BLaER1 treated with 17β-estradiol and CSF1 and Interleukin-3, amounts not matched to agents 10 nM and 100 nM (cell line): Measurements from ENCODE around the gene HDAC1.
A peak's percentile ranks its signal among the peaks of the same experiment; 100 is the strongest.

Experiments used
- H3K27ac ChIP-seq, 11 experiments: shearing (Covaris generic); formaldehyde crosslinking; 2 replicates each; pipeline ENCODE4 v1.8.1; 2022
- H3K27me3 ChIP-seq, 11 experiments: shearing (Covaris generic); formaldehyde crosslinking; 2 replicates each; pipeline ENCODE4 v1.8.1; 2022
- H3K36me3 ChIP-seq, 11 experiments: shearing (Covaris generic); formaldehyde crosslinking; 2 replicates each; pipeline ENCODE4 v1.8.1; 2022
- H3K4me1 ChIP-seq, 10 experiments: shearing (Covaris generic); formaldehyde crosslinking; 2 replicates each; pipeline ENCODE4 v1.8.1; 2022
- H3K4me2 ChIP-seq, 11 experiments: shearing (Covaris generic); formaldehyde crosslinking; 2 replicates each; pipeline ENCODE4 v1.8.1; 2022
- H3K4me3 ChIP-seq, 10 experiments: shearing (Covaris generic); formaldehyde crosslinking; 2 replicates each; pipeline ENCODE4 v1.8.1; 2022
- H3K9ac ChIP-seq, 11 experiments: shearing (Covaris generic); formaldehyde crosslinking; 2 replicates each; pipeline ENCODE4 v1.8.1; 2022
- H3K9me3 ChIP-seq, 11 experiments: shearing (Covaris generic); formaldehyde crosslinking; replicated peaks in 1 of 11; 2 replicates each; pipeline ENCODE4 v1.8.1; 2022
- H4K20me1 ChIP-seq, 11 experiments: shearing (Covaris generic); formaldehyde crosslinking; 2 replicates each; pipeline ENCODE4 v1.8.1; 2022
- Cebpa-rat ChIP-seq, 11 experiments: shearing (Covaris generic); IDR thresholded peaks; 2 replicates each; pipeline ENCODE4 v1.8.1; 2022

The HDAC1 gene

GRCh38 chr1:32367912-32368635 lies 76.2 kb downstream of the HDAC1 start:
- peaks cover 73 to 100% (median 84%) of the 10 kb centered on the region in 11 experiments for H3K36me3 ChIP-seq
- peaks cover 32 to 83% (median 71%) of the 10 kb centered on the region in 11 experiments; a peak in 21 of 22 replicates for H4K20me1 ChIP-seq
- H3K27me3 ChIP-seq, result peaks cover 0 to 7% (median 1%) of the 10 kb centered on the region in 11 experiments; a peak in 11 of 22 replicates
- no peak for TF ChIP-seq Cebpa-rat (IDR thresholded peaks at IDR 0.05)
- no peaks in the 10 kb centered on the region for H3K9me3 ChIP-seq
- H3K27ac ChIP-seq, result no peak overlapping the region
- H3K4me2 ChIP-seq, result no peak overlapping the region
- peaks cover 14 to 44% (median 36%) of the 10 kb centered on the region in 10 experiments; a peak in 19 of 20 replicates for H3K4me1 ChIP-seq
- H3K9ac ChIP-seq, result no peak overlapping the region; a peak in 1 of 22 replicates
- H3K4me3 ChIP-seq, result no peak overlapping the region

GRCh38 chr1:32372149-32372756 lies 80.4 kb downstream of the HDAC1 start:
- TF ChIP-seq Cebpa-rat (IDR thresholded peaks at IDR 0.05), result no peak
- Histone ChIP-seq H3K27ac (no peak overlapping the region), H3K4me2 (peak overlapping the region in 9 of 11 experiments; percentile 17 to 62 (median 45); a peak in 18 of 22 replicates), H3K27me3 (no peaks in the 10 kb centered on the region), H3K4me1 (peaks cover 0 to 21% (median 17%) of the 10 kb centered on the region in 10 experiments; a peak in 17 of 20 replicates), H4K20me1 (peaks cover 22 to 87% (median 55%) of the 10 kb centered on the region in 11 experiments; a peak in 21 of 22 replicates), H3K9ac (peak overlapping the region in 2 of 11 experiments; percentile 3 to 27; a peak in 2 of 22 replicates), H3K36me3 (peaks cover 84 to 100% (median 91%) of the 10 kb centered on the region in 11 experiments), H3K4me3 (no peak overlapping the region), H3K9me3 (no peaks in the 10 kb centered on the region)

- H3K9me3 ChIP-seq, result no peaks in the 10 kb centered on the region
- peak overlapping the region in 1 of 11 experiments; percentile 40; a peak in 3 of 22 replicates for H3K9ac ChIP-seq
- no peak overlapping the region for H3K4me3 ChIP-seq
- H3K36me3 ChIP-seq, result peaks cover 84 to 100% (median 91%) of the 10 kb centered on the region in 11 experiments
- peaks cover 0 to 21% (median 17%) of the 10 kb centered on the region in 10 experiments; a peak in 17 of 20 replicates for H3K4me1 ChIP-seq
- no peak overlapping the region for H3K4me2 ChIP-seq
- no peak overlapping the region for H3K27ac ChIP-seq
- H4K20me1 ChIP-seq, result peaks cover 22 to 86% (median 52%) of the 10 kb centered on the region in 11 experiments; a peak in 21 of 22 replicates
- no peak for TF ChIP-seq Cebpa-rat (IDR thresholded peaks at IDR 0.05)
- H3K27me3 ChIP-seq, result no peaks in the 10 kb centered on the region
Measured at GRCh38 chr1:32373996-32374592, 82.2 kb downstream of the HDAC1 start.

GRCh38 chr1:32376199-32376598 lies 84.3 kb downstream of the HDAC1 start:
- Histone ChIP-seq H3K27ac (no peak overlapping the region), H3K9me3 (no peaks in the 10 kb centered on the region), H3K9ac (no peak overlapping the region), H4K20me1 (peaks cover 22 to 69% (median 41%) of the 10 kb centered on the region in 11 experiments; a peak in 21 of 22 replicates), H3K4me1 (peaks cover 16 to 24% (median 19%) of the 10 kb centered on the region in 10 experiments; a peak in 19 of 20 replicates), H3K4me2 (no peak overlapping the region), H3K36me3 (peaks cover 86 to 100% (median 91%) of the 10 kb centered on the region in 11 experiments), H3K27me3 (no peaks in the 10 kb centered on the region), H3K4me3 (no peak overlapping the region)
- TF ChIP-seq Cebpa-rat (IDR thresholded peaks at IDR 0.05), result no peak

- Histone ChIP-seq H3K9ac (no peak overlapping the region), H3K4me1 (peaks cover 5 to 17% (median 7%) of the 10 kb centered on the region in 10 experiments; a peak in 19 of 20 replicates), H4K20me1 (peaks cover 13 to 54% (median 26%) of the 10 kb centered on the region in 11 experiments; a peak in 20 of 22 replicates), H3K9me3 (no peaks in the 10 kb centered on the region), H3K4me2 (no peak overlapping the region), H3K4me3 (no peak overlapping the region), H3K27ac (no peak overlapping the region), H3K36me3 (peaks cover 93 to 100% (median 100%) of the 10 kb centered on the region in 11 experiments), H3K27me3 (no peaks in the 10 kb centered on the region)
- no peak for TF ChIP-seq Cebpa-rat (IDR thresholded peaks at IDR 0.05)
Measured at GRCh38 chr1:32377541-32378220, 85.8 kb downstream of the HDAC1 start.

- H3K9ac ChIP-seq, result no peak overlapping the region; a peak in 2 of 22 replicates
- H3K27ac ChIP-seq, result no peak overlapping the region
- H3K4me1 ChIP-seq, result peaks cover 0 to 17% (median 0%) of the 10 kb centered on the region in 10 experiments; a peak in 4 of 20 replicates
- no peak overlapping the region for H3K4me3 ChIP-seq
- peaks cover 99 to 100% (median 100%) of the 10 kb centered on the region in 11 experiments for H3K36me3 ChIP-seq
- TF ChIP-seq Cebpa-rat (IDR thresholded peaks at IDR 0.05), result no peak
- H3K27me3 ChIP-seq, result no peaks in the 10 kb centered on the region
- no peak overlapping the region; a peak in 1 of 22 replicates for H3K4me2 ChIP-seq
- no peaks in the 10 kb centered on the region for H3K9me3 ChIP-seq
- peaks cover 0 to 30% (median 8%) of the 10 kb centered on the region in 11 experiments; a peak in 12 of 22 replicates for H4K20me1 ChIP-seq
Measured at GRCh38 chr1:32380057-32380456, 88.2 kb downstream of the HDAC1 start.
